Osteocyte (in vitro differentiated cells): ENCODE measurements around the gene ARHGDIG. TPM values are rescaled to one million over a fixed set of nuclear protein-coding genes. Genes with fewer than 3 reads are reported as not detected.
"Not testable (repeated sequence)": the region's sequence is repeated elsewhere in the genome, so short reads cannot be mapped to it uniquely, and the experiment has no call there.

Experiments used
- DNase-seq: peaks from one replicate; pipeline ENCODE4 v3.0.0; 2021; ENCODE audit warnings: mixed read lengths; ENCODE audit not compliant: unreplicated experiment; ENCODE audit errors: extremely low spot score
- H3K27ac Mint-ChIP-seq: one replicate; pipeline ENCODE4 v1.8.0; 2021; ENCODE audit warnings: mild to moderate bottlenecking, mixed read lengths; ENCODE audit not compliant: unreplicated experiment
- H3K27me3 Mint-ChIP-seq: one replicate; pipeline ENCODE4 v1.8.0; 2021; ENCODE audit warnings: mixed read lengths; ENCODE audit not compliant: unreplicated experiment
- H3K36me3 Mint-ChIP-seq: one replicate; pipeline ENCODE4 v1.8.0; 2021; ENCODE audit warnings: mixed read lengths; ENCODE audit not compliant: unreplicated experiment
- H3K4me1 Mint-ChIP-seq: one replicate; pipeline ENCODE4 v1.8.0; 2021; ENCODE audit warnings: mixed read lengths; ENCODE audit not compliant: unreplicated experiment
- H3K4me3 Mint-ChIP-seq: one replicate; pipeline ENCODE4 v1.8.0; 2021; ENCODE audit warnings: mild to moderate bottlenecking, moderate library complexity, mixed read lengths; ENCODE audit not compliant: unreplicated experiment
- H3K9me3 Mint-ChIP-seq: one replicate; pipeline ENCODE4 v1.8.0; 2021; ENCODE audit warnings: mixed read lengths; ENCODE audit not compliant: unreplicated experiment
- total RNA-seq: library from RNA; stranded (reverse); gene quantifications from 2 replicates; pipeline ENCODE4 v1.2.1, GENCODE V29; 2021
- TF ChIP-seq, protein P1 (sequence below): fragments of 200-600 bp; sonication (generic); IDR thresholded peaks from 2 replicates; pipeline ENCODE4 v1.5.0; 2021; ENCODE audit warnings: antibody characterized with exemption, mild to moderate bottlenecking, moderate library complexity

ARHGDIG gene
- total RNA-seq, 1 donor from 2014 or later, result 0.54 TPM

DNA sequence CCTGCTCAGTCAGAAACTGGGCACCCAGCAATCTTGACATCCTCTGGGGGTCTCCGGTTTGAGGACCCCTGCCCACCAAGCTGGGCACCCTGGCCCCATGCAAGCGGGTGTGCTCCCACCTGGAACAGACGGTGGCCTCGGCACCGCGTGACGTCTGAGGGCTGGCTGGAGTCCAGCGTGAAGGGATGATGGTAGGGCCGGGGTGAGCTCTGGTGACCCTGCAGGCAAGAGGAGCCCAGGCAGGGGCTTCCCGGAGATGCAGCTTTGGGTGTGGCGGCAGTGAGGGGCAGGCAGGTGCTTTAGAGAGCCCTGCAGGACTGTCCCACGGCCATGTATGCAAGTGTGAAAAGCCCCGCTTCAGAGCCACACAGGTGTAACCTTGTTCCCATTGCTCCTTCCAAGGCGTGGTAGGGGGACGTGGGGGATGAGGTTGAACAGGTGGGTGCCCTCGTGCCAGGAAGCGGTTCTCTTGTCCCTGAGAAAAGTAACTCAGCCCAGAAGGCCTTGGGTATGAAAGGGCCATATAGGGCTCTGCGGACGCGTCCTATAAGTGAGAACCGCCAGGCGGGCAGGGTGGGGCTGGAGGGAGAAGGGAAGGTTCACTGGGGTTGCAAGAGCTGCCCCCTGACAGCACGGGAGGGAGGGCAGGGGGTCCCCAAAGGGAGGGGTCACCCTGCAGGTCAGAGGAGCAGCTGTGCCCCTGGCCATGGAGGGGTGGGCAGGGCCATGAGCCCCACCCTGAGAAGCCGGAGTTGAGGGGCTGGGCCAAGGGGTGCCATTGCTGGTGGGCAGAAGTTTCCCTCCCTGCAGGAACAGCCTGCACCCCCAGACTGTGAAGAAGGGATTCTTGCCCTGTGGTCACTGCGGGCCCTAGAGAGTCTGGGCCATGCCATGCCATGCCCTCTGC, 13.9 kb upstream of the ARHGDIG start:
- no peak overlapping the region for H3K4me3 Mint-ChIP-seq
- H3K9me3 Mint-ChIP-seq, result no peaks in the 10 kb centered on the region
- no peak overlapping the region for H3K27ac Mint-ChIP-seq
- TF ChIP-seq, protein P1, sequence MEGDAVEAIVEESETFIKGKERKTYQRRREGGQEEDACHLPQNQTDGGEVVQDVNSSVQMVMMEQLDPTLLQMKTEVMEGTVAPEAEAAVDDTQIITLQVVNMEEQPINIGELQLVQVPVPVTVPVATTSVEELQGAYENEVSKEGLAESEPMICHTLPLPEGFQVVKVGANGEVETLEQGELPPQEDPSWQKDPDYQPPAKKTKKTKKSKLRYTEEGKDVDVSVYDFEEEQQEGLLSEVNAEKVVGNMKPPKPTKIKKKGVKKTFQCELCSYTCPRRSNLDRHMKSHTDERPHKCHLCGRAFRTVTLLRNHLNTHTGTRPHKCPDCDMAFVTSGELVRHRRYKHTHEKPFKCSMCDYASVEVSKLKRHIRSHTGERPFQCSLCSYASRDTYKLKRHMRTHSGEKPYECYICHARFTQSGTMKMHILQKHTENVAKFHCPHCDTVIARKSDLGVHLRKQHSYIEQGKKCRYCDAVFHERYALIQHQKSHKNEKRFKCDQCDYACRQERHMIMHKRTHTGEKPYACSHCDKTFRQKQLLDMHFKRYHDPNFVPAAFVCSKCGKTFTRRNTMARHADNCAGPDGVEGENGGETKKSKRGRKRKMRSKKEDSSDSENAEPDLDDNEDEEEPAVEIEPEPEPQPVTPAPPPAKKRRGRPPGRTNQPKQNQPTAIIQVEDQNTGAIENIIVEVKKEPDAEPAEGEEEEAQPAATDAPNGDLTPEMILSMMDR, result no peak
- H3K4me1 Mint-ChIP-seq, result peaks cover 2% of the 10 kb centered on the region
- no peaks in the 10 kb centered on the region for H3K27me3 Mint-ChIP-seq
- peaks cover 7% of the 10 kb centered on the region for H3K36me3 Mint-ChIP-seq
- DNase-seq, result no peak

DNA sequence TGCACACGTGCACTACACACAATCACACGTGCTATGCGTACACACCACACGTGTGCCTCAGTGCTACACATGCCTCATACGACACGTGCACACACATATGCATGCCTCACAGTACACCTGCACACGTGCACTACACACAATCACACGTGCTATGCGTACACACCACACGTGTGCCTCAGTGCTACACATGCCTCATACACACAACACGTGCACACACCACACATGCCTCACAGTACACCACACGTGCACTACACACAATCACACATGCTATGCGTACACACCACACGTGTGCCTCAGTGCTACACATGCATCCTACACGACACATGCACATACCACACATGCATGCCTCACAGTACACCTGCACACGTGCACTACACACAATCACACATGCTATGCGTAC, 12.8 kb upstream of the ARHGDIG start:
- H3K4me1 Mint-ChIP-seq, H3K36me3 Mint-ChIP-seq, DNase-seq, H3K9me3 Mint-ChIP-seq, H3K4me3 Mint-ChIP-seq, H3K27me3 Mint-ChIP-seq, H3K27ac Mint-ChIP-seq: not testable (repeated sequence)

DNA sequence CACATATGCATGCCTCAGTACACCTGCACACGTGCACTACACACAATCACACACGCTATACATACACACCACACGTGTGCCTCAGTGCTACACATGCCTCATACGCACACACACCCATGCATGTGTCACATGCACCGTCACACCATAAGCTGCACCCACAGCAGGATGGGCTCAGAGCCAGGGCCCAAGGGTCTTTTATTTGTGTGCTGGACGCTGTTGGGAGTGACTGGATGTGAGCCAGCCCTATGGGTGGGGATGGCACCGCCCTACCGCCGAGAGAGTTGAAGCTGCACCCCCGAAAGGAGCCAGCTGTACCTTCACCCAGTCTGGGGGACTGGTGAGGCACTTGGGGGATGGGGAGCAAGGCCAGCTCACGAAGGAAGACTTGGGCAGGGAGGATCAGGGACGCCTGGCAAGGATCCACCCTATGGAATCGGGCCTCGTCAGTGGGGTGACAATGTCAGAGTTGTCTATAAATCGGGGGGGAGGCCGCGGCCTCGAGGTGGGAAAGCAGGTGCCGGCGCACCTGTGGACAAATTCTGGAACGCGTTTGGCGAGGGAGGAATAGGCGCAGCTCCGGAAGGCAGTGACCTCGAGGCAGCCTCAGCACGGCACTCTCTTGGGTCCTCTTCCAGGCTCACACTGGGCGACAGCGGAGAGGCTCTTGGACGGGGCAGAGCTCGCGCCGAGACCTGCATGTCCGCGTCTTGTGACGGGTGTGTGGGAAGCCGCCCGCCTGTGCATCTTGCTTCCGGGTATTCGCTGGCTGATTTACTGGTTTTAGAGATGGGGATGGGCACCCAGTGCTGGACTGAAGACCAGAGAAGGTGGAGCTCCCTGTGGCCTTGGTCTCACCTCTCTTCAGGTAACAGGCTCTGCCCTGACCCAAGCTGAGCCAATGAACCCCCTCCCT, 12.0 kb upstream of the ARHGDIG start:
- Mint-ChIP-seq H3K4me3 (no peak overlapping the region), H3K27me3 (no peaks in the 10 kb centered on the region), H3K36me3 (peaks cover 2% of the 10 kb centered on the region), H3K4me1 (peaks cover 2% of the 10 kb centered on the region), H3K27ac (no peak overlapping the region), H3K9me3 (no peaks in the 10 kb centered on the region)
- TF ChIP-seq, protein P1, result no peak
- no peak for DNase-seq

DNA sequence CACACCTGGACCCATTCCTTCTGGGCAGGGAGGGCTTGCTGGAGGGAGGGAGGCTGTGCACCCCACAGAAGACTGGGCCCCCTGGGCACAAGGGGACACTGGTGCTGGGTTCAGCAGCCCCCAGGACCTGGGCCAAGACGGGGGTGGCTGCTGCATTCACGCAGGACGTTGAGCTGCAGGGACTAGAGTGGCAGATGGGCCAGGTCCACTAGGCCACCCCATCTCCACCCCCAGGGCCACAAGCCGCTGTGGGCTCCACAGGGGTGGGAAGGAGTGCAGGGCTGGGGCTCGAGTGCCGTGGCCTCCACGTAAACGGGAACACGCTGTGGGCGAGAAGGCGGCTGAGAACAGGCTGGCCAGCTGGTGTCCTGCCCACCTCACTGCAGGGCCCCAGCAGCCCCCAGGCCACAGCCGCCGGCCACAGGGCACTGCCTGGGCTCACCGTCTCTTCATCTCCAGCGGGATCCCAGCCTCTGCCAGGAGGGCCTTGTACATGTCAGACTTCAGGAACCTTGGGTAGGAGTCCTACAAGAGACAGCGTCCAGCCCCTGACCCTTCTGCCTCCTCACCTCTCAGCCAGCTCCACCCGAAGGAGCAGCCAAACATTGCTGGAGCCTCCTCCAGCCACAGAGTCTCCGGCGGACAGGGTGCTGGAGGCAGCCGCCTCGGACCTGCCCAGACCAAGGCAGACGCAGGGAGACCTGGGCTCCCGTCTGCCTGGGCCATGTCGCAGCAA, 11.2 kb upstream of the ARHGDIG start:
- Mint-ChIP-seq H3K36me3 (no peaks in the 10 kb centered on the region), H3K27ac (no peak overlapping the region), H3K4me1 (peaks cover 2% of the 10 kb centered on the region), H3K27me3 (no peaks in the 10 kb centered on the region), H3K4me3 (no peak overlapping the region), H3K9me3 (no peaks in the 10 kb centered on the region)
- DNase-seq, result no peak
- TF ChIP-seq, protein P1, result no peak
